Adrenal gland (tissue), 12 donors: ENCODE measurements around the gene NMRAL1. TPM values are rescaled to one million over a fixed set of nuclear protein-coding genes. Genes with fewer than 3 reads are reported as not detected.

Source experiments
- DNase-seq, 7 donors: peaks; one replicate each; pipeline ENCODE4 v3.0.0-alpha.2; 2019 to 2020
- H3K27ac ChIP-seq, 5 donors: fragments of 200-600 bp; sonication (generic) in 4 of 5; 1 replicate in 3 of 5; 2 replicates in 2 of 5; pipeline versions ENCODE4 v1.5.1 to v1.8.0; 2016 to 2020; ENCODE audit warnings: mild to moderate bottlenecking in 1 of 5
- H3K27me3 ChIP-seq: fragments of 200-600 bp; 2 replicates; pipeline ENCODE4 v1.8.0; 2021
- H3K36me3 ChIP-seq, 2 donors: fragments of 200-600 bp; replicated peaks in 1 of 2; 1 replicate in 1 of 2; 2 replicates in 1 of 2; pipeline versions ENCODE4 v1.5.1 to v1.8.0; 2018 to 2022
- H3K4me1 ChIP-seq, 2 donors: fragments of 200-600 bp; replicated peaks in 1 of 2; 1 replicate in 1 of 2; 2 replicates in 1 of 2; pipeline versions ENCODE4 v1.5.1 to v1.8.0; 2018 to 2021
- H3K4me3 ChIP-seq, 4 donors: fragments of 200-600 bp; sonication (generic) in 3 of 4; one replicate each; pipeline ENCODE4 v1.5.1; 2016 to 2018
- H3K9me3 ChIP-seq, 3 donors: fragments of 200-600 bp; sonication (generic) in 1 of 3; replicated peaks in 1 of 3; 1 replicate in 2 of 3; 2 replicates in 1 of 3; pipeline versions ENCODE4 v1.5.1 to v1.8.0; 2016 to 2021
- CTCF ChIP-seq, 6 experiments: fragments of 450-650 bp in 4 of 6; fragments of 200-600 bp in 2 of 6; sonication (generic) in 1 of 6; IDR thresholded peaks; 1 replicate in 5 of 6; 2 replicates in 1 of 6; pipeline versions ENCODE4 v1.5.1 to v1.8.0; 2016 to 2021; ENCODE audit warnings: antibody characterized with exemption in 6 of 6, mild to moderate bottlenecking in 2 of 6, moderate library complexity in 1 of 6
- POLR2A ChIP-seq, 2 donors: fragments of 450-650 bp; IDR thresholded peaks; one replicate each; pipeline ENCODE4 v1.6.1; 2017; ENCODE audit warnings: antibody characterized with exemption in 2 of 2, mild to moderate bottlenecking in 2 of 2, moderate library complexity in 1 of 2
- WGBS, 4 donors: extraction: QIAGEN DNeasy Blood & Tissue Kit in 2 of 4; methylation state at CpG; one replicate each; pipeline versions ENCODE4 v1.1.5 to v1.1.7; 2013 to 2017; 5-methylcytosine and 5-hydroxymethylcytosine counted together
- intact Hi-C, 2 donors: fragments of 100-400 bp; cut with DNase I; formaldehyde crosslinking; loops; one replicate each; pipeline versions ENCODE4 v1.14.1 to v1.15.0; 2022 to 2023
- polyA plus RNA-seq, 3 donors: library from polyadenylated mRNA; stranded (reverse); fragments of 200-250 nt in 2 of 3; fragments of 350-450 nt in 1 of 3; fragmentation: Illumina TruSeq in 1 of 3; extraction: RNeasy Lipid Tissue Mini Kit (QIAGEN cat#74804) in 1 of 3; gene quantifications; one replicate each; pipeline ENCODE4 v1.2.3, GENCODE V29; 2013 to 2014
- total RNA-seq, 9 donors: library from RNA; depleted of rRNA in 4 of 9; stranded (reverse); fragments of >200 nt in 4 of 9; fragments of 120-200 nt in 1 of 9; fragmentation: NEBNext Ultra II Directional in 1 of 9; extraction: Animal tissue kit (Norgen Biotek cat#: 25700) in 1 of 9; gene quantifications; one replicate each; pipeline versions ENCODE4 v1.1.0 to v1.2.4, GENCODE V29; 2013 to 2023
- donor health status: healthy with polysubstance abuse.
- donor health status: Bipolar disorder and iron deficiency.
- donor health status: DM: yes; HTN: yes; CAD: no.
- donor health status: DM: no; HTN: no; CAD: no.
- donor health status: DM: no; HTN: no; CAD: no.
- donor health status: DM: yes; HTN: yes; CAD: no.

NMRAL1 gene
- total and polyA plus RNA-seq, 12 donors, result 35.0 to 139 (median 79.7) TPM

GRCh38 chr16:4455951-4456350 is 18.5 kb downstream of the NMRAL1 start:
- TF ChIP-seq CTCF (IDR thresholded peaks at IDR 0.05) (no peak), POLR2A (IDR thresholded peaks at IDR 0.05) (no peak)
- Histone ChIP-seq H3K4me3 (no peak overlapping the region), H3K36me3 (peaks cover 0 to 52% of the 10 kb centered on the region in 2 donors), H3K9me3 (no peaks in the 10 kb centered on the region), H3K27ac (peak overlapping the region in 1 of 5 donors; percentile 9), H3K27me3 (no peaks in the 10 kb centered on the region), H3K4me1 (peaks cover 14 to 16% of the 10 kb centered on the region in 2 donors)
- intact Hi-C loops, result no loop called here
- 65 to 86% (median 70%) methylated on average over 5 to 10 of the region's 10 CpGs for WGBS, 4 donors
- DNase-seq, result no peak

- H3K4me1 ChIP-seq, result peaks cover 13 to 16% of the 10 kb centered on the region in 2 donors
- no peak overlapping the region for H3K4me3 ChIP-seq
- intact Hi-C loops, result no loop called here
- H3K36me3 ChIP-seq, result peaks cover 0 to 60% of the 10 kb centered on the region in 2 donors
- 88 to 95% (median 90%) methylated on average over 2 to 14 of the region's 14 CpGs for WGBS, 4 donors
- no peaks in the 10 kb centered on the region for H3K9me3 ChIP-seq
- no peak for TF ChIP-seq POLR2A (IDR thresholded peaks at IDR 0.05)
- TF ChIP-seq CTCF (IDR thresholded peaks at IDR 0.05), result no peak
- no peak for DNase-seq
- no peak overlapping the region for H3K27ac ChIP-seq
- no peaks in the 10 kb centered on the region for H3K27me3 ChIP-seq
These were observed 19.3 kb downstream of the NMRAL1 start for GRCh38 chr16:4455081-4455480.

- H3K4me3 ChIP-seq, result no peak overlapping the region
- intact Hi-C loops, result no loop called here
- peaks cover 0 to 65% of the 10 kb centered on the region in 2 donors for H3K36me3 ChIP-seq
- no peaks in the 10 kb centered on the region for H3K27me3 ChIP-seq
- no peak for DNase-seq
- TF ChIP-seq POLR2A (IDR thresholded peaks at IDR 0.05) (no peak), CTCF (IDR thresholded peaks at IDR 0.05) (no peak)
- no peak overlapping the region for H3K27ac ChIP-seq
- WGBS, 4 donors, result 81 to 86% (median 84%) methylated on average over 6 to 9 of the region's 9 CpGs
- H3K9me3 ChIP-seq, result no peaks in the 10 kb centered on the region
- H3K4me1 ChIP-seq, result peaks cover 8 to 14% of the 10 kb centered on the region in 2 donors
These were observed 19.8 kb downstream of the NMRAL1 start for GRCh38 chr16:4454623-4455022.

GRCh38 chr16:4452674-4453073 is 21.8 kb downstream of the NMRAL1 start:
- H3K36me3 ChIP-seq, result peaks cover 0 to 79% of the 10 kb centered on the region in 2 donors
- TF ChIP-seq POLR2A (IDR thresholded peaks at IDR 0.05) (no peak), CTCF (IDR thresholded peaks at IDR 0.05) (no peak)
- no peaks in the 10 kb centered on the region for H3K9me3 ChIP-seq
- intact Hi-C loops, result no loop called here
- H3K4me1 ChIP-seq, result peaks cover 0 to 5% of the 10 kb centered on the region in 2 donors
- H3K27me3 ChIP-seq, result no peaks in the 10 kb centered on the region
- H3K4me3 ChIP-seq, result no peak overlapping the region
- H3K27ac ChIP-seq, result peak overlapping the region in 1 of 5 donors; percentile 23
- DNase-seq, result peak in 6 of 7 donors; percentile 49 to 79 (median 70)
- 48 to 68% (median 57%) methylated on average over 5 of the region's 5 CpGs for WGBS, 4 donors
